Peyer's patch (tissue), 4 donors: Measurements from ENCODE around the gene GIPC2.

Source experiments
- CTCF ChIP-seq, 6 experiments: fragments of 450-650 bp in 4 of 6; fragments of 200-600 bp in 2 of 6; sonication (generic) in 1 of 6; IDR thresholded peaks; one replicate each; pipeline ENCODE4 v1.5.1; 2017 to 2019; ENCODE audit warnings: antibody characterized with exemption in 6 of 6, mild to moderate bottlenecking in 3 of 6, moderate library complexity in 1 of 6
- POLR2A ChIP-seq, 2 donors: fragments of 450-650 bp; IDR thresholded peaks; one replicate each; pipeline ENCODE4 v1.5.1; 2017; ENCODE audit warnings: antibody characterized with exemption in 2 of 2, mild to moderate bottlenecking in 2 of 2, moderate library complexity in 2 of 2

GRCh38 chr1:78132174-78132947 lies 86.6 kb downstream of the GIPC2 start:
- TF ChIP-seq CTCF (IDR thresholded peaks at IDR 0.05) (no peak), POLR2A (IDR thresholded peaks at IDR 0.05) (no peak)
